Upper lobe of right lung (tissue), 1 donor: ENCODE measurements around the gene HOXC4. TPM values are rescaled to one million over a fixed set of nuclear protein-coding genes. Genes with fewer than 3 reads are reported as not detected.

ENCODE experiments used
- ATAC-seq: fragments of 200-7000 bp; cut with Tn5 transposase; one replicate; pipeline ENCODE4 v1.9.1; 2020; ENCODE audit warnings: mild to moderate bottlenecking, moderate library complexity
- DNase-seq: peaks from one replicate; pipeline ENCODE4 v3.0.0-alpha.2; 2020
- H3K27ac ChIP-seq: fragments of 200-600 bp; one replicate; pipeline ENCODE4 v1.8.0; 2022
- H3K27me3 ChIP-seq: fragments of 200-600 bp; one replicate; pipeline ENCODE4 v1.8.0; 2022; ENCODE audit warnings: mild to moderate bottlenecking
- H3K36me3 ChIP-seq: fragments of 200-600 bp; one replicate; pipeline ENCODE4 v1.8.0; 2022
- H3K4me1 ChIP-seq: fragments of 200-600 bp; one replicate; pipeline ENCODE4 v1.8.0; 2022
- H3K4me3 ChIP-seq: fragments of 200-600 bp; one replicate; pipeline ENCODE4 v1.8.0; 2022; ENCODE audit warnings: mild to moderate bottlenecking
- H3K9me3 ChIP-seq: fragments of 200-600 bp; one replicate; pipeline ENCODE4 v1.8.0; 2022
- CTCF ChIP-seq: fragments of 200-600 bp; IDR thresholded peaks from one replicate; pipeline ENCODE4 v1.8.0; 2022; ENCODE audit warnings: antibody characterized with exemption
- intact Hi-C: fragments of 100-400 bp; cut with DNase I; formaldehyde crosslinking; loops from one replicate; pipeline ENCODE4 v1.11.0; 2022
- total RNA-seq: library from RNA; stranded (reverse); fragmentation: NEBNext Ultra II Directional; extraction: Animal tissue kit (Norgen Biotek cat#: 25700); gene quantifications from one replicate; pipeline ENCODE4 v1.2.1, GENCODE V29; 2021
- donor health status: DM: no; HTN: yes; CAD: no; lungs with severe emphysema.

Gene HOXC4
- total RNA-seq, 1 donor from 2014 or later, result 0.61 TPM

GRCh38 chr12:54051026-54051842 is 2.4 kb upstream of the HOXC4 start:
- Histone ChIP-seq H3K9me3 (no peaks in the 10 kb centered on the region), H3K4me1 (peaks cover 11% of the 10 kb centered on the region), H3K27ac (no peak overlapping the region), H3K27me3 (peaks cover 84% of the 10 kb centered on the region), H3K36me3 (no peaks in the 10 kb centered on the region), H3K4me3 (no peak overlapping the region)
- intact Hi-C loops, result no loop called here
- peak; percentile 48 for DNase-seq
- no peak for ATAC-seq
- TF ChIP-seq CTCF, result no peak

DNA sequence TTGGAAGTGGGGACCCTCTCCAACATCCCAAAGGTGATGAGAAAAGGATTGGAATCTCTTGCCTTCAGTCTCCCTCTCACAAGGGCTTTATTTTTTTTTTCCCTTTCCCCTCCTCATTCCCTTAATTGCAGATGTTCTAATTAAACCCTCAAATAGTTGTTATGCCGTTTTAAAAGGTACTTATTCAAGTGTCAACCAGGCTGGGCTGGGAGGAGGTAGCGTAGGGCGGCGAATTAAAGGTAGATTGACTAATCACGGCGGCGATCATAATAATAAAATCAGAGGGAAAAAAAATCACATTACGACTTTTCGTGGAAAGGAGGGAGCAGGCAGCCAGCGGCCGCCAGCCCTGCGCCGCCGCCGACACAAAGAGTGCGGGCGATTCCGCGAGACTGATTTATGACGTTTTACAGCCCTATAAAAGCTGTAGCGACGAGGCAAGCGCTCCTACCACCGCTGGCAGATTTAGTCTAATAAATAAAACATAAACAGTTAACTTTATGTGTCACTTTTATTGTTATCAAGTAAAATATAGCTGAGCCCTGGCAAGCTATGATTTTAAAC is 1.7 kb upstream of the HOXC4 start:
- no peaks in the 10 kb centered on the region for H3K9me3 ChIP-seq
- intact Hi-C loops, result no loop called here
- no peaks in the 10 kb centered on the region for H3K36me3 ChIP-seq
- H3K4me3 ChIP-seq, result no peak overlapping the region
- no peak for ATAC-seq
- H3K4me1 ChIP-seq, result peaks cover 11% of the 10 kb centered on the region
- DNase-seq, result peak; percentile 40
- no peak for TF ChIP-seq CTCF
- H3K27me3 ChIP-seq, result peaks cover 77% of the 10 kb centered on the region
- H3K27ac ChIP-seq, result no peak overlapping the region

DNA sequence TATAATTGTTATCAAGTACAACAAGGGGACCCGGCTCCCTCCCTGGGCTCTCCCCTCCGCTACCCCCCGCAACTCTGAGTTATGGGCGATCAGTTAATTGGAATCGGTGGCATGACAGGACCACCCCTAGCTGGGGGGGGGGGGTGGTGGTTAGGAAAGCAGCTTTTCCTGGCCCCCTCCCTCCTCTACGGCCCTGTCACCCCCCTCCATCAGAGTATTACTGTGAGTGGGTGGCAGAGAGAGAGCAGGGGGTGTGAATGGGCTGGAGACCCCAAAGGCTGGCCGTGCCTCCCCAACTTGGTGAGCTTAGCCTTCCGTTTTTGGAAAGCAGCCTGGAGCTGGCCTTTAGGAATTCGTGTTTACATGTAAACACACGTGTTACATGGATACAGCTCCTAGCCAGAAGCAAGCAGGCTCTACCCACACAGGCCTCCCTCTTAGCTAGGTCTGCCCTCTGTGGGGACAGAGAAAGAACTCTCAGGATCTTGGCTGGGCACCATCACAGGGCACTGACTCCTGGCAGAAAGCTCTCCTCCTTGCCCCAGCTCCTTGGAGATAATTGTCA is 1.1 kb upstream of the HOXC4 start:
- Histone ChIP-seq H3K36me3 (no peaks in the 10 kb centered on the region), H3K4me3 (no peak overlapping the region), H3K4me1 (peaks cover 11% of the 10 kb centered on the region), H3K27ac (no peak overlapping the region), H3K27me3 (peaks cover 75% of the 10 kb centered on the region), H3K9me3 (no peaks in the 10 kb centered on the region)
- peak; percentile 40 for DNase-seq
- no peak for TF ChIP-seq CTCF
- no peak for ATAC-seq
- intact Hi-C loops, result no loop called here

DNA sequence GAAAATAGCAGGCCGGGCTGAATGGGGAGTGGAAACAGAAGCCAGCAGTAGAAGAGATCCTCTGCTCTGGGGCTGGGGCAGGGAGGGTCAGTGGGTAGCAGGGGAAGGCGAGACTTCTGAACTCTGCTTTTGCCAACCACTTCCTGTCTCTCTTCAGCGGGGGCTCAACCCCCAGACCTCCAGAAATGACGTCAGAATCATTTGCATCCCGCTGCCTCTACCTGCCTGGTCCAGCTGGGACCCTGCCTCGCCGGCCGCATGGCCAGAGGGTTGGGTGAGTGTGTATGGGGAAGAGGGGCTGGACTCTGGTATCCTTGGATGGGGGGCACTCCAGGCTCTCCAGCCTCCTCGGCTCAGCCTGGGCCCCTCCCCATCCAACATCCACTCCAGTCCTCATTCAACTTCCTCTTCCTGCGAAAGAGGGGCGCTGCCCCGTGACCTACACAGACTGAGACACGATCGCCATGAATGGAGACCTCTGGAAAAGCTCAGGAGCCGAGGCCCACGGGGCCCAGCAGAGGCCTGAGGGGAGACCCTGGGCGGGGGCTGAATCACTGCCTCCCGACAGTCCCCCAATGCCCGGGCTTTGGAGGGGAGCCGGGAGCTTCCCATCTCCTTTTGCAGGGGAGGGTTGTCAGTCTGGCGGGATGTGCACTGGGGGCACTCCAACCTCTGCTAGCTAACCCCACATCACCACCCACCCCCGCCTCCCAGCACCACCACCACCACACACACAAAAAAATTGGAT is 458 bp upstream of the HOXC4 start:
- Histone ChIP-seq H3K4me3 (peak overlapping the region; percentile 56), H3K4me1 (peaks cover 11% of the 10 kb centered on the region), H3K27ac (peak overlapping the region; percentile 36), H3K27me3 (peaks cover 75% of the 10 kb centered on the region), H3K9me3 (no peaks in the 10 kb centered on the region), H3K36me3 (no peaks in the 10 kb centered on the region)
- TF ChIP-seq CTCF, result no peak
- peak; percentile 38 for ATAC-seq
- DNase-seq, result peak; percentile 56
- intact Hi-C loops, result no loop called here

GRCh38 chr12:54054742-54055194 is 1.1 kb downstream of the HOXC4 start:
- Histone ChIP-seq H3K27me3 (peaks cover 68% of the 10 kb centered on the region), H3K9me3 (no peaks in the 10 kb centered on the region), H3K4me3 (peak overlapping the region; percentile 56), H3K27ac (no peak overlapping the region), H3K4me1 (peaks cover 11% of the 10 kb centered on the region), H3K36me3 (no peaks in the 10 kb centered on the region)
- no peak for TF ChIP-seq CTCF
- DNase-seq (no peak), ATAC-seq (no peak)
- intact Hi-C loops, result no loop called here
